CD4-positive, alpha-beta T cell treated with Interleukin-12 subunit alpha and Interleukin-12 subunit beta, for 1 hour (primary cell): ENCODE measurements around the gene RBFOX1.

Source experiments
- DNase-seq: peaks from one replicate; pipeline ENCODE4 v3.0.0-alpha.2; 2020

The RBFOX1 gene

DNA sequence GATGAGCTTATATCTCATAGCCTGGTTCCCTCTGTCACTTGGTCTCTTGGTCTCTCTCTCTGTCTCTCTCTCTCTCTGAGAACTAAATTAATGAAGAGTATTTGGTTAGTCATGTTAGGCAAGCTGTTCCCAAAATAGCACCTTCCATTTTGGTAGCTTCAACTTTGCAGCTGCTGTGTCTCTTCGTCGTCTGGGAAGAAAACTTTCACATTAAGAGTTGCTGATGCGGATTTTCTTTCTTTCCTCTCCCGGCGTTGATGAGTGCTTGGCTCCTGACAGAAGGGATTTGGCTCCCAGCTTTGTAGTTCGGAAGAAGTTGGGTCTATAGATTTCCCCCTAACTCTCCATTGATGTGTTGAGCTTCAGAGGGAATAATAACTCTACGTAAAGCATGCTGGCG, at the start of gene RBFOX1:
TSS of gene RBFOX1 (plus strand) at position 235 of the 400 bp plus-strand sequence.
- no peak for DNase-seq

DNA sequence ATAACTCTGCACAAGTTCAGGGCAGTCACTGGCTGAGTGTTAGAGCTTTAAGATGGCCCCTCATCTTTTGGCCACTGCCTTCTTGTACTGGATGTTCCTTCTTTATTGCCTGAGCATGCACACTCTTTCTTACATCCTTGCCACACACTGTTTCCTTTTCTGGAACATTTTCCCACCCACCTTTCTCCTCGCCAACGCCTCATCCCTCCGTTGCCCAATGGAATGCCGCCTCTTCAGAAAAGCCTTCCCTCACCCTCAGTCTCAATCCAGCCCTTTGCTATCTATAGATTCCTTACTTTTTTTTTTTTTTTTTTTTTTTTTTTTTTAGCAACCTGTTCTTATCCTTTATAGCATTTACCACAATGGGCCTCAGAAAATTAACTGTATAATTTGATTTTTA, 47.9 kb upstream of the RBFOX1 start:
- DNase-seq: no peak

DNA sequence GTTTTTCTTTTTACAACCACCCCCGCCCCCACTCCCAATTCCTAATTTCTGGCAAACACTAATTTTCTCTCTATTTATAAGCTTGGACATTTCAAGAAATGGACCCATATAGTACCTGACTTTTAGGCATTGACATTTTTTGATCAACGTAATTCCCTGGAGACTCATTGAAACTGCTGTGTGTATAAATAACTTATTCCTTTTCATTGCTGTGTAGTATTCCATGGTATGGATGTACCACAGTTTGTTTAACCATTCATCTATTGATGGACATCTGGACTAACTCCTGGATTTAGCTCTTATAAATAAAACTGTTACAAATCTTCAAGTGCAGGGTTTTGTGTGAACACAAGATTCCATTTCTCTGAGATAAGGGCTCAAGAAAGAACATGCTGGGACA, 47.1 kb upstream of the RBFOX1 start:
- DNase-seq: no peak

DNA sequence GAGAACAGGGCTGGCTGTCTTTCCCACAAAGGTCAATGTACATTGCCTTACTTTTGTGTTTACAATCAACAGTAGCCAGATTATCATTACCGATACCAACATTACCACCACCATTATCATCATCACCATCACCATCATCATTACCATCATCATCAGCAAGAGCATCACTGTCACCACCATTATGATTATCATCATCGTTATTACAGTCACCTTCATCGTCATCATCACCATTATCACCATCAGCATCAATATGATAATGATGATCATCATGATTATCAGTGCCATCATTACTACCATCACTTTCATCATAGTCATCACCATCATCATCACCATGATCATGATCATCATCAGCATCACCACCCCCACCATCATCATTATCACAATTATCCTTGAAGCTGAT, 43.3 kb upstream of the RBFOX1 start:
- DNase-seq: no peak

DNA sequence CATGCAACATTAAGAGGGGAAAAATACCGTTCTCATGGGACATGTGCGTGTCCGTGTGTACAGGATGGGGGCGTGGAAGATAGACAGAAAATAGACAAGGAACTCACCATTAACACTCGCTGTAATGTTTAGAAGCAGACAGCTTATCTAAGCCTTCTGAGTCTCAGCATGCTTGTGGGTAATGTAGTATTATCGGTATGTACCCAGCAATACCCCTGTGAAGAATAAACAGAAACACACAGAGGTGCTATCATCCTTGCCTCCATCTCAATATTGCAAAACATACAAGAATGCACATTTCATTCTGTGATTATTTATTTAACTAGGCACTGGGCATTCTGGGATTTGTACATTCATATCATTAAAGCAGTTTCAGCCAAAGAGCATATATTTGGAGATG, 42.0 kb upstream of the RBFOX1 start:
- DNase-seq: no peak

DNA sequence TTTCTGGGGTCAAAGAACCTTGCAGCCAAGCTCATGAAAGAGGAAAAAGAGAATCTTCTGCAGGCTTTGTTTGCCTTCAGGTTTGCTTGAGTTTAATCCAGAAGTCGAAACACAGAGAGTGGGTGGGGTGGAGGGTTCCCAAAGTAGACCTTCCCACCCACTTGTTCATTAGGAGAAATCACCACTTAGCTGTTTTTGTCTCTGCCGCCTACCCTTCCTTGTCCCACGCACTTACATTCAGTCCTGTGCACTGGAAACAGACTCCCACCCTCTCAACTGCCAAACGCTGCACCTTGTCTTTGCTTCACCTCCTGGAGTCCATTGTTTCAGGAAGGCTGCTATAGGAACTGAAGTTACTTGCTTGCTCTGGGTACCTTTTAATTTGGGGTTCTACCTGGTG, 38.6 kb upstream of the RBFOX1 start:
- no peak for DNase-seq

DNA sequence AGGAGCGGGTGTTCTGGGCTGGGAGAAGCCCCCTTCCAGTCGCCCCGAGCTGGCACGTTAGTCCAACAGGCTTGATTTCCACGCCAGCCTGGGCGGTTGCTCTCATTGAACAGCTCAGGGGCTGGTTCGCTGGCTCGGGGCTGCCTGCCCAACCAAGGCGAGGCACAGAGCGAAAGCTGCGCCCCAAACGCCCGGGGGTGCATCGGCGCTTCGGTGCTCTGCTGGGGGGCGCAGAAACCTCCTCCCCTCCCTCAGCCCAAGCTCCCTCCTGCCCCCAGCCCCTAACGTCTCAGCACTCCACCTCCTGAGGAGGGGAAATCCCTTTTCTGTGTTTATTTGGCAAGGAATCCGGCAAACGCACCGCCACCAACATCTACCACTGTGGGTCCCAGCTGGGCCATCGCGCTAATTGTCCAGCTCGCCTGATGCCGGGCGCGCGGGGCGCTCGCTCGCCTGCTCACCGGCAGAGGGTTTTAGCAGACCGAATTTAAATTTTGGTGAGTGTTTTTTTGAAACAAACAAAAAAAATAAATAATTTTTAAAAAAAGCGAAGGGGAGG, 29.5 kb upstream of the RBFOX1 start:
- DNase-seq: no peak

DNA sequence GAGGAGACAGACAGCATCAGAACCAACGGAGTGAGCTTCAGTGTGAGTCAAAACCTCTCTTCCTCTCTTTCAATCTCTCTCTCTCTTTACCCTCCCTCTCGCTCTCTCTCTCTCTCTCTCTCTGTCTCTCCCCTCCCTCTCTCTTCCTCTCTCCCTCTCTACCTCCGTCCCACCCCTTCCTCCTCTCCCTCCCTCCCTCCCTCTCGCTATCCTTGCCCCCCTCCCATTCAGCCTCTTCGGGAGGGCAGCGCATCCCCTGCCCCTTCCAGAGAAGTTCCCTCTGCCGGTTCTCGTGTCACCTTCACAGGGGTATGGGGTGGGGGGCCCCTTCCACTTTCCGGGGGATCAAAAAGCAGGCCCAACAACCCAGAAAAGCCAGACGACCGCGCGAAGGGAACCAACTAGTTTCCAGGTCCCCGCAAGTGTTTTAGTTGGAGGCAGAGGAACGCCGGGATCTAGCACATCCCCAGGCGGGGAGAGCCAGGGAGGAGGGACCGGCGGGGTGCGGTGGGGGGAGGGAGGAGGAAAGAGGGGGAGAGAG, 28.9 kb upstream of the RBFOX1 start:
- no peak for DNase-seq

DNA sequence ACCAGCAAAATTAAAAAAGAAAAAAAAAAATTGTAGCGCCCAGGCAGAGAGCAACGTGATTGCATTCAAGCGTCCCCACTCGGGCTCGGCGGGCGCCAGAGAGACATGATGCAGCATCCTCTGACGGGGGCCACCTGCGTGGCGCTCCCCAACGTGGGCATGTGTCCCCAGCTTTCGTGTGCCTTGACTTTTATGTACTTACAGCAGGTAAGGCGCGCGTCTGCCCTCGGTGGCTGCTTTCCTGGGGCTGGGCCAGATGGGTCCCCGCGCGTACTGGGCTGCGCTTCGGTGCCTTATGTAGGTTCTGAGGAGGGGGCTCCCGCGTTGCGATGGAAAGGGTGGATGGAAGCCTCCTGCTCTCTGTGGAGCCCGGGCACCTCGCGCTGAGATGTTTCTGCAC, 28.4 kb upstream of the RBFOX1 start:
- no peak for DNase-seq

DNA sequence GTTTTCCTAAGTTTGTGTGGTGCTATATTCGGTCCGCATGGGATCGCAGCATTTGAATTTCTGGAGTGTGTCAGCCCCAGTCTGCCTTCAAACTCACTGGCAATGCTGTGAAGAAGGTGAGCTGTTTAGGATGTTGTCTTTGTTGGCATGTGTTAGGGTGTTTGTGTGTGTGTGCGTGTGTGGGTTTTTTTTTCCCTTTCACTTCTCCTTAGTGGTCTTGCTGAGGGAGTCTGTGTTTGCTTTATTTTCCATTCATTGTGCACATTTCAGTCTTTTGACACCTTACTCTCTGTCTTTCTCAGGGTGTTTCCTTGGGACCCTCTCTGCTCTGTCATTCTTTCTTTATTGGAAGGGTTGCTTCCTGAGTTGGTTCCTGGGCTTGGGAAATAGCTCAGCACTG, 27.7 kb upstream of the RBFOX1 start:
- DNase-seq: no peak

DNA sequence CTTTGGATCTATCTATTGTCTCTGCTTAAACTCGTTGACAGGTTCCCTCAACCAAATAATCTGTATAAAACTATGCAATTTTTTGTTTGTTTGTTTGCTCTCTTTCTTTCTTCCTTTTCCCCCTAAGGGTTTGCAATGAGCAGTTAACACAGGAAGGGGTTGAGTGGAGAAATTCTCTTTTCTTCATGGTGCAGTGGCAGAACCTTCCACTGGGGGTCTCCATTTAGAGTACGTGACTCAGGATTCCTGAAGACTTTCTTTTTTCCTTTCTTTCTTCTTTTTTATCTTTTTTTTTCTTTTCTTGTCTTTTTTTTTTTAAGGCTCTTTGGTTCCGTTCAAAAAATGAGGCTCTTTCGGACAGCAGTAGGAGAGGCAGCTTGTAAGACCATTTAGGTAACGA, 19.5 kb upstream of the RBFOX1 start:
- DNase-seq: no peak

DNA sequence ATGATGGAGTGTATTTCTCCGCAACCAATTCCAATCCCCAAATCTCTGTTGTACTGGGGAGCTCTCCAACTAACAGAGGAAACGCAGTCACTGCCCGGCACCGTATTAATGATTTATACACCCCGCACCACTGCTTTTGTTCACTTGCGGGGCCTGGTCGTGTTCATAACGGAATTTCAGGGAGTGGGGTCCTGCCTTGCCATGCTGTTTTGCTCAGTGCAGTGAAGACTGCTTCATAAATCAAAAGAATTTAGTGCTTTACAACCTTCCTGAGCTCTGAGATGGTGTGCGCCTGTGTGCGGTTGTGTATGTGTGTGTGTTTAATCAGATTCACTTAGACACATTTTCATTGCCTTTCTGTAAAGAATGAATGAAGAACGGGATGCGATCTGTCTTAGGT, 18.5 kb upstream of the RBFOX1 start:
- no peak for DNase-seq

DNA sequence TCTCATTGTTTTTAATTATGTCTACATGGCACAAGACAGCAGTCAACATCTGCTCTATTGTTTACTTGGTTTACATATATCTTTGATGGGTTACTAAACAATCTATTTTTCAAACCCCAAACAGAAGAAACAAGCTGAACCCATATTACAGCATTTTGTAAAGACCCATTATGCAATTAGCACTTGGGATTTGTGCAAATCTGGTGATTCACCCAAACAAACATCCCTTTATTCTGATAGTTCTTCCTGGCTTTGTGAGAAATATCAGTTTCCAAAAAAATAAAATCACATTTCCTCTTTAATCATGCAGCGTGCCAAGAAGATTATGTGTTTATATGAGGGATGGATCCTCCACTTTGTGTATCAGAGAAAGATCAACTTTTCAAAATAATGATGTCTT, 16.8 kb upstream of the RBFOX1 start:
- no peak for DNase-seq

DNA sequence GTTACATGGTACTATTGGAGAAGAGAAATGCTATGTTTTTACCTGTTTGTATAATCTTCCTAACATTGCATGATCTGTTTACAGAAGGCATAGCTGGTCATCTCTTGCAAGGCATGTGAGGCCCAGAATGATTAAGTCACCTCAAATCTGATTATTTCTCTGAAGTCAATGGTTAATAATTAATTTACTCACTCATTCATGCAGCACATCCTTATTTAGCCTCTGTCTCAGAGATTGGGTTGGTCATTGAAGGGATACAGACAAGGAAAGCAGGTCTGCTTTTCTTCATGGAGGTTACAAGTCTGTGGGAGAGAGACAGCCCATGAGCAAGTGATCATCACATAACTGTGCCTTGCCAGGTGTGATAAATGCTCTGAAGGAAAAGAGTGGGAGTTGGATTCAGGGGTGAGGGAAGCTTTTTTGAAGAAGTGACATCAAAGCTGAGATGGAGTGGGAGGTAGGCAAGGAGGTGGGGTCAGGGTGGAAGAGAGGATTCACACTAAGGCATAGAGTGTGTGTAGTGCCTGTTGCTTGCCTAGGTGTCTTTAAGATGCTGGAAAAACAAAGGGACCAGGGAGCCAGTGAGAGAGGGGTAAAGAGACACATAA, 16.3 kb upstream of the RBFOX1 start:
- no peak for DNase-seq

DNA sequence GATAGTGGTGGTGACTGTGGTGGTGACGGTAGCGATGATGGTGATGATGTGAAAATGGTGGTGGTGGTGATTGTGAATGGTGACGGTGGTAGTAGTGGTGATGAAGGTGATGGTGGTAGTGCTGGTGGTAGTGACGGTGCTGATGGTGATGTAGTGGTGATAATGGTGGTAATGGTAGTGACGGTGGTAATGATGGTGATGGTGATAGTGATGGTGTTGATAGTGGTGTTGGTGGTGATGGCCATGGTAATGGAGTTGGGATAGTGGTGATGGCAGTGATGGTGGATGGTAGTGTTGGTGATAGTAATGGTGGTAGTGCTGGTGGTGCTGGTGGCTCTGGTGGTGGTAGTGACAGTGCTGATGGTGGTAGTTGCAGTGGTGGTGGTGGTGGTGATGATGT, 14.7 kb upstream of the RBFOX1 start:
- no peak for DNase-seq

DNA sequence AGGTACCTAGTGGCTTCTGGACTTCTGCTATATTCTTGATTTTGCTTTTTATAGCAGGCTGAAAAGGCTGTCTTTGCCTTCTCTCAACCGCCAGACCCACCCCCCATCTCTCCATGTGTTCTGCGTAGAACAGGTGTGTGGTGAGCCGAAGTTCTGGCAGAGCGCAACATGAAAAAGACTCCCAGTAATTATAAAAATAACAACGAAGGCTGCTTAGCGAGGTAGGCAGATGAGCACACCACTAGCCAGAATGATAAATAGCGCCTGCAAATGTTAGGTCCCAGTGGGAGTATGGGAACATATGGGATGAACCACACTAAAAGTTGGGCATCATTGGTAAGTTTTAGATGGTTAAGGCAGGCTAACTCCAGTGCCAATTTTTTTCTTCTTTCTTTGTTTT, 14.0 kb upstream of the RBFOX1 start:
- no peak for DNase-seq

DNA sequence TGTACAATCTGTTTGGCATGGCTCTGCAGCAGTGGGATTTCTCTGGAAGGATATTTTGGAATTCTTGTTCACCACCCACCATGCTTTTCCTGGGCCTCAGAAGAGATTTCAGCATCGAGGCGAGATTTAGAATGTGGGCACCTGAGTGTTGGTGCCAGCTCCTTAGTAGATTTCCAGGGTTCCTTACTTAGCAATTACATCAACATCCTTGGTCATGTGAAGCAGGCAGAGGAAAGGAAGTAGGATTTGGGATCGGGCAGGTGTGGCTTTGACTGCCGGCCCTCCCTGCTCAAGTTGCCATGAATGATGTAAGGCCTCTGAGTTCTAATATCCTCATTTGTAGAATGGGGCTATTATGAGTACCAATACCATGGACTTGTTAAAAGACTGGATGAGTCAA, 13.1 kb upstream of the RBFOX1 start:
- DNase-seq: no peak

DNA sequence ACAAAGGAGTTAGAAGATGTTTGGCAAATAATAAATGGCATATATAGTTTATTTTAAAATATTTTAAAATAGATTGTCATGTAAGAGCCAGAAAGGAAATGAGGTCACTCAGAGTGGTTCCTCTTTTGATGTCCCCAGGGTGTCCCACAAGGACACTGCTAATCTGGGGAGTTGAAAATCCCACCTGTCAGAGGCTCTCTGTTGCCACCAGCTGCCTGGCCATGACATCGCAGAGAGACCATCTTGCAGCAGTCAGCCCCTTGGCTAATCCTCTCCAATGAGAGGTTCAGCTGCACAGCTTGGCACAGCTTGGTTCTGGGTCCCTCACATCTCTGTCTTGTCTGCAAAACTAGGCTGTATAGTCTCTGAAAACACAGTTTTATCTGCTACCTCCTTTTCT, 11.0 kb upstream of the RBFOX1 start:
- no peak for DNase-seq

DNA sequence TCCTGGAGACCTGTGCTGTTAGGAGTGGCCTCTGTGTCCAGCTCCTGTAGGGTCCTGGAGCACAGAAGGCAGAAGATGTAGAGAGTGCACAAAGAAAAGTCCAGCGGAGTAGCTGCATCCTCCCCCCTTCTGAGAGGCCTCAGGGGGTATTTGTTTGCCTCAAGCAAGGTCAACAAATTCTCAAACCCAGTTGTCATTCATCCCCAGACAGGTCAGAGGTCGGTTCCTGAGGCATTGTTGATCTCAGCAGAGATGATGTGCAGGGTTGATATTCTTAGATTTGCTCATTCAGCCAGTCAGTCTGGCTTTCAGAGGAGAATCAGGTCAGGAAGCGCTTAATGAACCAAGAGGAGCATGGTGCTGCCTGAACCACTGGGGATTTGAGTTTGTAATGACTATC, 8.3 kb upstream of the RBFOX1 start:
- no peak for DNase-seq

DNA sequence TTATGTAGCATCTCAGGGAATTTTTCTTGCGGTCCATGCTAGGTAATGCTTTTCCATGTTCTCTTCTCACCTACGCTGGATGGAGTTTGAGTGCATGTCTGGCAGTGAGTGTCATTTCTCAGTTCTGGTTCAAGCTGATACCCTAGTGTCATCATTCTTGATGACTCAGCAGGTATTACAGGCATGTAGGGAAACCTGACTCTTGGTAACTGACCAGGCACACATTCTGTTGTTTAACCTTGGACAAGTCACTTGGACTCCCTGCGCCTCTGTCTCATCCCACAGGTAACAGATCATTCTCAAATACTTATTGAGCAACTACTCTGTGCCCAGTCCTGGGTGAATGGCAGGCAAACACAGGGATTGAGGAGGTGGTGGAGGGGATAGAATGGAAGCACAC, 6.8 kb upstream of the RBFOX1 start:
- no peak for DNase-seq

DNA sequence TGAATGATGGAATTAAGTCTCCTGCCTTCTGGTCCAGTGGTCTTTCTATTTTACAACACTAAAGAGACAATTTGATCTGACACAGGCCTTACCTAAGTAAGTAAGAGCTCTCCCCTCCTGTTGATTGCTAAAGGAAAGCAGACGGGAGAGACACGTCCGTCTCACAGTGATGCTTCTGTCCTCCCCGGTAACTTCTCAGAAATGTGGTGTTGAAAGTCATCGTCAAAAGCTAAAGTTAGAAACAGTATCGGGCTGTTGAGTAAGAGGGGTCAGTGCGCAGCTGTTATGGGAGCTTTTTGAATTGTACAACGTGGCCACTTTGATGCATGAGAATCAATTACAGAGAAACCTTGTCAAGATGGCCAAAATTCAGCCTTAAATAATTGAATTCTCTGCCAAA, 1.9 kb upstream of the RBFOX1 start:
- DNase-seq: no peak

DNA sequence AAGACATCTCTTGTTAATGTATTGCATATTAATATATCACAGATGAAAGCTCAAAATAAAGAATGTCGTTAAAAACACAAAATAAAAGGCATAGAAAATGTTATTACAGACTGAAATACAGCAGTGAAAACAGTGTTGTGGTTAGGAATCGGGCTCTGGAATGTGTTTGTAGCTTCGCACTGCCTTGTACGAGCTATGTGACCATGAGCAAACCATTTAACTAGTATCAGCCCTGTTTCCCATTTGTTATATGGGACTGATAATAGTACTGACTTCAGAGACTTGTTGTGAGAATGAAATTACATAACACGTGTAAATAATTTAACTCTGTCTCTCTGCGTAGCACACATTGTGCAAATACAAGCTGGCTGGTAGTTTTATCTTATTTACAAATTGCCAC, 648 bp upstream of the RBFOX1 start:
- no peak for DNase-seq

DNA sequence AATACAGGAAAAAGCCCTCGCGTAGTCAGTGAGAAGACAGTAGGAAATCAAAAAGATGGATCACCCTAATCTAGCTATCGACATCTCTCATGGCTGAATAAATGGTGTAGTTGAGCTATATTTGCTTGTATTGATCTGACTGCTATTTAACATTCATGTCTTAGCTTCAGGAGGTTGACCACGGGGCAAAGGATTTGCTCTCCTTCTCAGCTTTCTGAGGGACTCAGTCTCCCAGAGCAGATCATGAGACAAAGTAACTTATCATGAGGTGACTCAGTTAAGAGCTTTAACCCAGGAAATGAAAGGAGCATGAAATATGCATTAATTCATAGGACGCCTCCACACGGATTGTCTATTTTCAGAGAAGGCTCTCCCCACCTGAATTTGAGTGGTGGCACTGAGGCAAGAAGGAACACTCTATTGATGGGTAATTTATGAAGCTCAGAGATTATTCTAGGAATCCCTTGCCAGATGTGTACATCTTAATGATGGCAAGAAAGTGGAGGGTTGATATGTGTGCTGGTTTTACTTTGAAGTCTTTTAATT, 608 bp downstream of the RBFOX1 start:
- no peak for DNase-seq

DNA sequence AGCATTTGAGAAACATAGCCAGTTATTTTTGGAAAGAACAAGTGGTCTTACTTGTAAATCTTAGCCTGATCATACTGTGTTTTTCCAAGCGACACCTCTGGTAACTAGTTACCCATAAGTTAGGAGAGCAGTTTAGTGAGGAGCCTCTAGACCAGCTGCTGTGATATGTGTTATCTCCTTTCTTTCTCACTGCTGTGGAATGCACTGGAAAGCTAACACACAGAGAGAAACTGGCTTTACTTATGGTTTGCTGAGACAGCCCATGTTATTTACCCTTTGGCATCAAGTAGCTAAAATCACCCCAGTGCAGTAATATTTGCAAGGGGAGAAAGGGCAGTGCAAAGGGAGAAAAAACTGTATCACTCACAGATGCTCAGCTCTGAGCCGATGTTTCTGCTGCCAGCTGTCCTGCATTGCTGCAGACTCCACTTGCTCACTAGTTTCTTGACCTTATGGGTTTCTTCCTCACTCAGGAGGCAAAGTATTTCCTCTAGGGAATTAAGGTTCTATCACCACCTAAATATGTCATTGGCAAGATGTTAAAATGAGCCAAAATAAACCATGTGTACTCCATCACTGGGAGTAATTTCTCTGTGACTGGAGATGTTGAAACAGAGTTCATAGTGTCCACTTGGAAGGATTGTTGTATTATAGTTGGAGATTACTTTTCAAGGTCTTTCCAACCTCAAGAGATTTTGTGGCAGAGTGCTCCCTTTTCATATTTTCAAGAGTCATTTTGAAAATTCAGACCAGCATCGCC, 2.3 kb downstream of the RBFOX1 start:
- DNase-seq: no peak
